Activated CD4-positive, alpha-beta T cell treated with anti-CD3 and anti-CD28 coated beads, Interleukin-2, amount 10 ng/mL, durations not matched to agents 7 days and 5 days (primary cell): Measurements from ENCODE around the gene LCP2. TPM values are rescaled to one million over a fixed set of nuclear protein-coding genes. Genes with fewer than 3 reads are reported as not detected.
A peak's percentile ranks its signal among the peaks of the same experiment; 100 is the strongest.

Experiments used
- CTCF ChIA-PET: fragments of 350-600 bp; sonication (Branson Sonifier 250); formaldehyde crosslinking; loops from one replicate; lab custom pipeline; 2021; ENCODE audit warnings: antibody characterized with exemption; lab: Charles Lee
- POLR2A ChIA-PET: fragments of 350-600 bp; sonication (Branson Sonifier 250); formaldehyde crosslinking; loops from one replicate; lab custom pipeline; 2021; ENCODE audit warnings: antibody characterized with exemption; lab: Charles Lee
- DNase-seq: peaks from one replicate; pipeline ENCODE4 v3.0.0-alpha.2; 2020
- H3K27ac Mint-ChIP-seq: one replicate; pipeline ENCODE4 v1.8.0; 2021; ENCODE audit warnings: mild to moderate bottlenecking, moderate library complexity, mixed read lengths
- H3K27me3 Mint-ChIP-seq: one replicate; pipeline ENCODE4 v1.8.0; 2021; ENCODE audit warnings: mixed read lengths
- H3K36me3 Mint-ChIP-seq: one replicate; pipeline ENCODE4 v1.8.0; 2021; ENCODE audit warnings: low read depth, mixed read lengths
- H3K4me1 Mint-ChIP-seq: one replicate; pipeline ENCODE4 v1.8.0; 2021; ENCODE audit warnings: mixed read lengths
- H3K4me3 Mint-ChIP-seq: one replicate; pipeline ENCODE4 v1.8.0; 2021; ENCODE audit warnings: mild to moderate bottlenecking, moderate library complexity, mixed read lengths
- H3K9me3 Mint-ChIP-seq: one replicate; pipeline ENCODE4 v1.8.0; 2021; ENCODE audit warnings: mixed read lengths
- total RNA-seq, 2 experiments: library from RNA; stranded (reverse); gene quantifications; one replicate each; pipeline ENCODE4 v1.2.3, GENCODE V29; 2021

LCP2 gene
- total RNA-seq, 2 experiments from 2014 or later = 285 to 309 TPM

DNA sequence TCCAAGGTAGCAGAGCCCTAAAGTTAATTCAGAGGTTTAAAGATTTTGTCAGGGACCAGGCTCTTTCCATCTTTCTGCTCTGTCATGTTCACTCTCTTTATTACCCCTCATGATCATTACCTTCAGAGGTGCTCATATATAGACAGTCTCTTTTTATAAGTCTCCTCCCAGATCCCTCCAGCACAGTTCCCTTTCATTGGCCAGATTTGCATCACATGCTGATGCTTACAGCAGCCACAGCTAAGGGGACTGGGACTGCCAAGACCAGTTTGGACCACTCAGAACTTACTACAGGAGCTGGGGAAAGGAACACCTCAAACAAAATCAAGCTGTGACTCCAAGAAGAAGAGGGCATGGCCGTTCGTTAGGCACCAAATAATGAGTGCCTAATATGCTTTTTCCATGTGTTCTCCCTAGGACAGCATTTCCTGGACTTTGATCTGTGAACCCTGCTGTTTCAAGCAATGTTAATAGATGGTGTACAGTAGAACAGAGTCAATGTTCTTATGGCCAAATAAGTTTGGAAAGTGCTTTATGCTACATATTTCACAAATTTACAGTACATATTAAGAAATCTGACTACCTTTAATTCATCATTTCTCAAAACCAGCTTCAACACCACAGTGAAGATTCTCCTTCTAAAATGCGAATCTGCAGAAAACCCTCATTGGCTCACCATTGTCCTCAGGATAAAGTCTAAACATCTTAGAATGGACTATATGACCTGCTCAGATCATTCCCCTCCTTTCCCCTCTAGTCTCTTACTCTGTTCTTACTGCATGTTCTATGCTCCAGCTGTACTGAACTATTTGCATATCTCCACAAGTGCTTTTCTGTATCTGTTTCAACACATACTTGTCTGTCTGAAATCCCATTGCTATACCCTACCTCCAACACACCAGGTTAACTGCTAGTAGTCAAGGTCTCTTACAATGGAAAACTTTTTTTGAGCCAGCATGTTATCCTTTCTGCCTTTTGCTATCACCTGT, 61.4 kb downstream of the LCP2 start:
- CTCF ChIA-PET = interaction anchor here (0.9 to 2.0 kb wide), 6 partner anchors 10 to 103 kb away, joined by 3 to 9 read pairs (median 4); no protein-coding TSS in a partner anchor
- POLR2A ChIA-PET = interaction anchor here (0.6 to 0.7 kb wide), 2 partner anchors 62 to 95 kb away, joined by 3 to 4 read pairs; no protein-coding TSS in a partner anchor
- H3K4me3 Mint-ChIP-seq = no peak overlapping the region
- no peaks in the 10 kb centered on the region for H3K27me3 Mint-ChIP-seq
- H3K4me1 Mint-ChIP-seq = peaks cover 4% of the 10 kb centered on the region
- no peaks in the 10 kb centered on the region for H3K9me3 Mint-ChIP-seq
- peaks cover 23% of the 10 kb centered on the region for H3K36me3 Mint-ChIP-seq
- no peak for DNase-seq
- no peak overlapping the region for H3K27ac Mint-ChIP-seq

DNA sequence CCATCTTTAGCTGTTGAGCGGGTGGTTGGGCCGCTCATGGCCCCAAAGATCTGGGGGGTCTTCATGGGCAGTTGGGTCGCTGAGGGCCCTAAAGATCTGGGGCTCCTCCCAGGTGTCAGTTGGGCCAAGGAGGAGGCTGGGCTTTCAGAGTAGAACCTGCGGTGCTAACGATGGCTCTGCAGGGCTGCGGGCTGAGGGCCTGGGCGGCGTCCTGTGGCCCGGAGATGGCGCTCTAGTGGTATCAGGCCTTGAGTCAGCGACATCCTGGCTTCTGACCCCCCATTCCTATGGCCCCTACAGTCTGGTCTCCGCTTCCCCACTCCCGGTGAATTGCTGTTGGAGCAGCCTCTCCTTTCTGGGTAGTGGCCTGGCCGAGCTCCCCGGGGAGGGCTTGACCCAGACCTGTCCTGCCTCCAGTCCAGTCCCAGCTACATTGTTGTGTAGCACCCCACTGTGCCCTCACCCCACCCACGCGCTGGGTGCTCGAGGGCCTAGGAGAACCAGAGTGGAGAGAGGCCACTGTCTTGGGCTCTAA, 64.2 kb downstream of the LCP2 start:
- Mint-ChIP-seq H3K27me3 (no peaks in the 10 kb centered on the region), H3K9me3 (no peaks in the 10 kb centered on the region), H3K36me3 (peaks cover 17% of the 10 kb centered on the region), H3K27ac (no peak overlapping the region), H3K4me3 (no peak overlapping the region), H3K4me1 (peaks cover 4% of the 10 kb centered on the region)
- CTCF ChIA-PET = interaction anchor here (1.3 kb wide), 1 partner anchor 105 kb away, joined by 4 read pairs; no protein-coding TSS in a partner anchor
- DNase-seq = no peak
- POLR2A ChIA-PET = no interaction called here

DNA sequence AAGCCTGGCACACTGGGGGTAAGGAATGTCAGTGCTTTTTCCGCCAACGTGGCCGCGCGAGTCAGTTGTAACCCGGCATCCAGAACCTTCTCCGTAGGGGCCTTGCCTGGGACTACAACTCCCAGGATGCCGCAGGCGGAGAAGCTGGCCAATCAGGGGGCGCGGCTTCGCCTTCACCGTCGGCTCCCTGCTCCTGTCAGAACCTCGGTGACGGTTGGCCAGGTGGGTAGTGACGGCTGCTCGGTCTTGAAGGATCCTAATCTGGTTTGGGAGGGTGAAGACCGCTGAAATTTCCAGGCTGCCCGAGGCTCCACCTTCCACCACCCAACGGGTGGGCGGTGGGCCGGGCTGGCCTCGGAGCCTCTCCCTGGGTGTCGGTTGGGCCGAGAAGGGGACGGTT, 64.8 kb downstream of the LCP2 start, which contains the start of gene C5orf58:
Gene C5orf58, plus strand, starts transcription at position 200 of the 400 bp plus-strand sequence. CDS start 1,992 bp downstream, outside the sequence.
- H3K9me3 Mint-ChIP-seq = no peaks in the 10 kb centered on the region
- H3K27me3 Mint-ChIP-seq = no peaks in the 10 kb centered on the region
- no peak for DNase-seq
- POLR2A ChIA-PET = no interaction called here
- H3K36me3 Mint-ChIP-seq = peaks cover 12% of the 10 kb centered on the region
- CTCF ChIA-PET = interaction anchor here (1.3 kb wide), 1 partner anchor 106 kb away, joined by 4 read pairs; no protein-coding TSS in a partner anchor
- peaks cover 4% of the 10 kb centered on the region for H3K4me1 Mint-ChIP-seq
- H3K27ac Mint-ChIP-seq = no peak within 1 kb of the TSS
- H3K4me3 Mint-ChIP-seq = no peak within 1 kb of the TSS

DNA sequence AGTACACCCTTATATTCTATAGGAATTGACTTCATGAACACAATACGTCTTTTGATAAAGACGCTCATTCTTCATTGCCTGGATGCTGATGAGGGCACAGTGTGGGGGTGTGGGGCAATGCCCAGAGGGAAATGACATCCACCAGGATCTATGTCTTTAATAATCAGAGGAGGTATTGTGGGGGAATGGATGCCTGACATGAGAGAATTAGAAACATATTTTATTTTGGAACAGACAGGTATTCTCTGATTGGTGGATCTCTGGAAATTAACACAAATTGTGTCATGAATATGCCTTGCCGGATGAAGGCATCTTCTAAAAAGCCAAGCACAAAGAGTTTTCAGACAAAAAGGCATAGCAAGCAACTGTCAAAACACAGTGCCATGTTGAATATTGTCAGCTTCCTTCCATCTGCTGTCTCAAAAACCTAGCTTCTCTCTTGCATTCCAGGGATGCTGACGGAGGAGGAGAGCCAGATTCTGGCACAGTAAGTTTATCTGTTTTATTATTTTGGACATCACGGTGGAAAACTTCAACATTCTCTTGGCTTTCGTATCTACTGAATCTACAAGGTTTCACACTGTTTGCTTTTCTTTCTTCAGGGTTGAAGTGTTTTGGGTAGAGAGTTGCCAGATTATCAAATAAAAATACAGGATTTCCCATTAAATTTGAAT, 68.7 kb downstream of the LCP2 start:
- Mint-ChIP-seq H3K36me3 (no peaks in the 10 kb centered on the region), H3K27ac (no peak overlapping the region), H3K27me3 (no peaks in the 10 kb centered on the region), H3K4me3 (no peak overlapping the region), H3K4me1 (peaks cover 7% of the 10 kb centered on the region), H3K9me3 (no peaks in the 10 kb centered on the region)
- DNase-seq = no peak
- POLR2A ChIA-PET = no interaction called here
- CTCF ChIA-PET = interaction anchor here (4.3 kb wide), 1 partner anchor 110 kb away, joined by 24 read pairs; no protein-coding TSS in a partner anchor

DNA sequence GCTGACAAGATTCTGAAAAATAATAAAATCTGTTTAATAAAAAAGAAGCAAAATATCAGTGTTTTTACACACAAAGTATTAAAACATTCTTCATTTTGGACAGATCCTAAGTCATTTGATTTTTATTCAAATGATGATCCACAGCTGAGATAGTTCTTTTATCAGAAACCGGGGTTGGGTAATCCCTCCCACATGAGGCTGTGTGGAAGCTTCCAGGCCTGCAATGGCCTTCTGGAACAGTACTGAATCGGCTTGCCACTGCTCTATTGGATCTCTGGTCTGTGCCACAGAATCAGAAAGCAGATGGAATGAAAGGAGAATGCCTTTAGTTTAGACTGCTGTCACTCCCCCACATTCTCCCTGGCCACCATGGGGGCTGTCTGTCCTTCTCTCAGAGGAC, 70.9 kb downstream of the LCP2 start:
- no peak overlapping the region for H3K27ac Mint-ChIP-seq
- POLR2A ChIA-PET = no interaction called here
- H3K27me3 Mint-ChIP-seq = no peaks in the 10 kb centered on the region
- H3K36me3 Mint-ChIP-seq = no peaks in the 10 kb centered on the region
- DNase-seq = no peak
- H3K4me3 Mint-ChIP-seq = no peak overlapping the region
- peaks cover 7% of the 10 kb centered on the region for H3K4me1 Mint-ChIP-seq
- CTCF ChIA-PET = interaction anchor here (0.6 to 4.3 kb wide), 11 partner anchors 10 to 1986 kb away, joined by 3 to 24 read pairs (median 4); no protein-coding TSS in a partner anchor
- H3K9me3 Mint-ChIP-seq = no peaks in the 10 kb centered on the region

DNA sequence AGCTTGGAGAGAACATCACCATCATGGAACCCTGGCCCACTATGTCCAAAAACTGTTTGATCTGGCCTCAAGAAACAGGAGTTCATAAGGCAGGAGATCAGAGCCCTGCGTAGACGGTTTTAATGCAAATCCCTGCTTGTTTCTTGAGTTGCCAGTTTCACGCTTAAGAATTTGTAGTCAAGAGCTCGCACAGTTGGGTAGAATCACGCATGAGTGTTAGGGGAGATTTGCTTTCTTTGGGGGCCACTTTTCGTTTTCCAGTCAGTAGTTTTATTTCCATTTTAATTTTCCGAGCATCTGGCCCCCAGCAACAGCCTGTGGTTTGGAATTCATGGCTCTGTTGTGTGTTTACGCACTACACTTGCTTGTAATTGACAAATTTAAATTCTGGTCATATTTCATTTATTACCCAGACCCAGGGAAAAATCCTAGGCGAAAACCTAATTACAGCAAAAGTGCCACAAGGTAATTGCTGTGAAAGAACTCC, 71.4 kb downstream of the LCP2 start:
- Mint-ChIP-seq H3K36me3 (no peaks in the 10 kb centered on the region), H3K9me3 (no peaks in the 10 kb centered on the region), H3K4me3 (no peak overlapping the region), H3K27ac (no peak overlapping the region), H3K27me3 (no peaks in the 10 kb centered on the region), H3K4me1 (peaks cover 7% of the 10 kb centered on the region)
- POLR2A ChIA-PET = interaction anchor here (0.6 kb wide), 1 partner anchor 113 kb away, joined by 3 read pairs; no protein-coding TSS in a partner anchor
- CTCF ChIA-PET = interaction anchor here (0.6 to 4.3 kb wide), 22 partner anchors 9 to 1987 kb away, joined by 3 to 24 read pairs (median 4); no protein-coding TSS in a partner anchor
- no peak for DNase-seq

DNA sequence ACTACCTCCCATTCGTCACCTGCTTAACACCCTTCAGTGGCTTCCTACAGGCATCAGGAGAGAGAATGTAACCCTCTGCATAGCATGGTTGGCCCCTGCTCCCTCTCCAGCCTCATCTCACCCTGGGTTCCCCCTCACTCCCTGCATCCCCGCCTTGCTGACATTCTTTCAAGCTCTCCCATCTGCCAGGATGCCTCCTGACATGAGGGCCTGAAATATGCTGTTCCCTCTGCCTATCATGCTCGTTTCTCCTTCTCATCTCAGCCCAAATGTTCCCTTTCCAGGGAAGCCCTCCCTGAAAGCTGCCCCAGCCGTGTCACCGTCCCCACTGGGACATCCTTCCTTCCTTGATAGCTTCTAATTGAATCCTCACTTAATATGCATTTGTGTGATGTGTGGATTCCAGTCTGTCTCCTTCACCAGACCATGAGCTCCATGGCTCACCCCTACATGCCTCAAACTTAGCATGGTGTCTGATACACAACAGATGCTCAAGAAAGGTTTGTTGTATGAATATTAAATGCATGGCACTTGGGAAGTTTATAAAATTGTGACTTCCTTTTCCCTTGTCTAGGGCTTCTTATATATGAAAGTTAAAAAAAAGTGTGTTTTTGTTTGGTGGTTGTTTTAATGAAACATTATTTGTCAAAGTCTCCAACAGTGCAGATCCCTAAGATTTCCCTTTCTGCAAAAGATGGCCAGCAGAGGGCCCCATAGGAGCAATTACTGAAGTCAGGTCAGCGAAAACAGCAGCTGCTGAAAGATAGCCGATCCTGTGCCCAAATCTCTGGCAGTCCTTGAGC, 72.0 kb downstream of the LCP2 start:
- Mint-ChIP-seq H3K36me3 (no peaks in the 10 kb centered on the region), H3K4me1 (peaks cover 7% of the 10 kb centered on the region), H3K9me3 (no peaks in the 10 kb centered on the region), H3K4me3 (no peak overlapping the region), H3K27ac (no peak overlapping the region), H3K27me3 (no peaks in the 10 kb centered on the region)
- DNase-seq = peak; percentile 83
- CTCF ChIA-PET = interaction anchor here (0.7 to 4.3 kb wide), 22 partner anchors 9 to 573 kb away, joined by 3 to 24 read pairs (median 4); no protein-coding TSS in a partner anchor
- POLR2A ChIA-PET = interaction anchor here (0.6 kb wide), 1 partner anchor 114 kb away, joined by 3 read pairs; no protein-coding TSS in a partner anchor

DNA sequence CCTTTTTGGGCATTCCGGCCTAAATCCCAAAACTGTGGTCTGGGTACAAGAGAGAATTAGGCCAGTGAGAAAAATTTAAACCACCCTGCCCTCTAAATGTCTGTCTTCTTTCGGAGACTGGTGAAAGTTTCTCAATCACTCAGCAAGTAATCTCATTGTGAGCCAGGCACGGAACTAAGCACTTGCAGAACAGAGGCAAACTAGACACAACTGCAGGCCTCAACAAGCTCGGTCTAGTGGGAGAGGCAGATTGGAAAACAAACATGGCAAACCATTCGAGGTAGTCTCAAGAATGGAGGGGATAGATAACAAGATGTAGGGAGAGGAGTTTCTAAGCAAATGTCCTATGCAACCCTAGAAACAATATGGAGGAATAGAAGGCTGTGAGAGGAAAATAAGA, 73.7 kb downstream of the LCP2 start:
- CTCF ChIA-PET = interaction anchor here (1.3 to 4.1 kb wide), 3 partner anchors 110 to 125 kb away, joined by 4 to 20 read pairs (median 10); no protein-coding TSS in a partner anchor

DNA sequence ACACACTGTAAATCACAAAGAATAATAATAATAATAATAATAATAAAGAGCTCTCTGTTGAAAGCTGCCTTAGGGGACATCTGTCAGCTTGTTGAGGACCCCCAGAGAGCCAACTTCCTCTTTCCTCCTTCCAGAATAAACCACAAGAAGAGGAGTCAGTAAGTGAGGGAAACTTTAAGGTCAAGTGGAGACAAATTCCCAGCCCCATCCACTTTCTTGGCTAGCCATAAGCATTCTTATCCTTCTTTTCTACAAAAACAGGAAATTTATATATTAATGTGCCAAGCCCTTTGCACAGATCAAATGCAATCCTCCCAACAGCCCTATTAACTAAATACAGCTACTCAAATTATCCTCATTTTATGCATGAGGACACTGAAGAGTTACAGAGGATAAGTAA, 74.2 kb downstream of the LCP2 start:
- ChIA-PET CTCF (interaction anchor here (0.8 to 4.1 kb wide), 5 partner anchors 116 to 377 kb away, joined by 3 to 20 read pairs (median 4); no protein-coding TSS in a partner anchor), POLR2A (no interaction called here)
- DNase-seq = no peak
- no peaks in the 10 kb centered on the region for H3K9me3 Mint-ChIP-seq
- H3K4me1 Mint-ChIP-seq = peaks cover 7% of the 10 kb centered on the region
- H3K4me3 Mint-ChIP-seq = no peak overlapping the region
- H3K36me3 Mint-ChIP-seq = no peaks in the 10 kb centered on the region
- no peaks in the 10 kb centered on the region for H3K27me3 Mint-ChIP-seq
- H3K27ac Mint-ChIP-seq = no peak overlapping the region

More for the DNA sequence above, 73.7 kb downstream of the LCP2 start:
- Mint-ChIP-seq H3K27ac (peak overlapping the region; percentile 27), H3K4me1 (peaks cover 7% of the 10 kb centered on the region), H3K4me3 (no peak overlapping the region), H3K27me3 (no peaks in the 10 kb centered on the region), H3K36me3 (no peaks in the 10 kb centered on the region), H3K9me3 (no peaks in the 10 kb centered on the region)
- POLR2A ChIA-PET = no interaction called here
- DNase-seq = no peak

DNA sequence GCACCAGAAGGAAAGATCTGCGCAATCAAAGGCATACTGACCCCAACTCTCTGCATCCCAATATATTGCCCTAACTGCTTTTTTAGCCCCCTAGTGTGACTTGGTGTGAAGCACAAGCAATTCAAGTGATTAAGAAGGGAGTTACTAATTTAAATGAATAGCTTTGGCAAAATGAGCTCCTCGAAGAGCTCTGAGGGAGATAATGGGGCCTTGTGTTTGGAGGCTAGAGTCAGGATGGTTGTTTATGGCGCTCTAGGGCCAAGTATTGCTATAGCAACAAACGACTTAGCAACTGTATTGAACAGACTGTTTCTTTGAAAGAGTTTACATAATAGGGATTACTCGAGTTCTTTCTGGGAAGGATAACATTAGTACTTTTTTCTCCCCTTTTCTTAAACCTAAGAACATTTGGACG, 76.2 kb downstream of the LCP2 start:
- Mint-ChIP-seq H3K27me3 (no peaks in the 10 kb centered on the region), H3K4me3 (no peak overlapping the region), H3K36me3 (no peaks in the 10 kb centered on the region), H3K9me3 (no peaks in the 10 kb centered on the region), H3K27ac (no peak overlapping the region), H3K4me1 (peaks cover 4% of the 10 kb centered on the region)
- DNase-seq = no peak
- CTCF ChIA-PET = interaction anchor here (0.6 to 4.1 kb wide), 6 partner anchors 11 to 200 kb away, joined by 3 to 20 read pairs (median 4); no protein-coding TSS in a partner anchor
- POLR2A ChIA-PET = no interaction called here

DNA sequence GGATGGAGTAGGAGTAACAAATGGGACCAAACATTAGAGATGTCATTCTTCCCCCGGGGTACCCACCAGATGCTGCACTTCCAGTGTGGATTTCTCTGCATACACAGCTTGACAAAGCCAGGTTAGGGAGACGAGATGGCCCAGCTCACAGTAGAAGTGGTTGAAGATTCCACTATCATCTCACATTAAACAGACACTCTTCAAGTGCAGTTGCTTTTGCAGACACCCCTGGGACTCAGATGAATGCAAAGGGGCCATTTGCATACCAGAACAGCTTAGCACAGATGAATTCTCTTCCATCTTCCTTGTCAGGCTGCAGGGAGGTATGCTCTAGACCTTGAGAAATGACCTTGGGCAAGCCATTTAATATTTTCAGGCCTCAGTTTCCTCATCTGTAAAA, 77.4 kb downstream of the LCP2 start:
- POLR2A ChIA-PET = no interaction called here
- no peak overlapping the region for H3K4me3 Mint-ChIP-seq
- no peaks in the 10 kb centered on the region for H3K4me1 Mint-ChIP-seq
- no peak overlapping the region for H3K27ac Mint-ChIP-seq
- no peaks in the 10 kb centered on the region for H3K36me3 Mint-ChIP-seq
- H3K9me3 Mint-ChIP-seq = no peaks in the 10 kb centered on the region
- CTCF ChIA-PET = interaction anchor here (1.1 to 1.4 kb wide), 3 partner anchors 16 to 20 kb away, joined by 3 read pairs; no protein-coding TSS in a partner anchor
- no peaks in the 10 kb centered on the region for H3K27me3 Mint-ChIP-seq
- DNase-seq = no peak
